Activated CD4-positive, alpha-beta T cell treated with anti-CD3 and anti-CD28 coated beads, Interleukin-2, amount 50 U/mL, for 24 hours (primary cell): ENCODE results near the gene TMEM31.
"Not testable (repeated sequence)": the region's sequence is repeated elsewhere in the genome, so short reads cannot be mapped to it uniquely, and the experiment has no call there.

Experiments
- DNase-seq, 2 donors: peaks; one replicate each; pipeline ENCODE4 v3.0.0-alpha.2; 2020; ENCODE audit warnings: low read depth in 1 of 2, low spot score in 1 of 2

Gene TMEM31

GRCh38 chrX:103722505-103722904 lies 11.8 kb downstream of the TMEM31 start:
- no peak for DNase-seq

GRCh38 chrX:103726477-103726876 lies 15.8 kb downstream of the TMEM31 start:
- DNase-seq = no peak

GRCh38 chrX:103727115-103727514 lies 16.4 kb downstream of the TMEM31 start:
- DNase-seq = no peak

GRCh38 chrX:103729015-103729414 lies 18.3 kb downstream of the TMEM31 start:
- DNase-seq = no peak

GRCh38 chrX:103730147-103730795 lies 19.6 kb downstream of the TMEM31 start:
- no peak for DNase-seq

- DNase-seq = no peak
These were observed 20.2 kb downstream of the TMEM31 start for GRCh38 chrX:103730796-103731493.

GRCh38 chrX:103733017-103733416 lies 22.3 kb downstream of the TMEM31 start:
- DNase-seq = no peak

- no peak for DNase-seq
These were observed 23.5 kb downstream of the TMEM31 start for GRCh38 chrX:103734125-103734760.

- no peak for DNase-seq
These were observed 27.0 kb downstream of the TMEM31 start for GRCh38 chrX:103737696-103738095.

GRCh38 chrX:103739421-103739820 lies 28.7 kb downstream of the TMEM31 start:
- DNase-seq = no peak

- DNase-seq = no peak
These were observed 31.2 kb downstream of the TMEM31 start for GRCh38 chrX:103741879-103742278.

- DNase-seq = no peak
These were observed 31.6 kb downstream of the TMEM31 start for GRCh38 chrX:103742339-103742738.

GRCh38 chrX:103747163-103747562 lies 36.5 kb downstream of the TMEM31 start:
- DNase-seq = no peak

- DNase-seq = no peak
These were observed 43.7 kb downstream of the TMEM31 start for GRCh38 chrX:103754401-103754800.

- no peak for DNase-seq
These were observed 46.0 kb downstream of the TMEM31 start for GRCh38 chrX:103756736-103757135.

- no peak for DNase-seq
These were observed 47.8 kb downstream of the TMEM31 start for GRCh38 chrX:103758555-103758954.

GRCh38 chrX:103763541-103763940 lies 52.8 kb downstream of the TMEM31 start:
- not testable (repeated sequence) for DNase-seq
